RKO (cell line): Measurements from ENCODE around the gene TPH2.

Source experiments
- DNase-seq: peaks from one replicate; pipeline ENCODE4 v3.0.0-alpha.2; 2016; ENCODE audit warnings: low spot score

The TPH2 gene

DNA sequence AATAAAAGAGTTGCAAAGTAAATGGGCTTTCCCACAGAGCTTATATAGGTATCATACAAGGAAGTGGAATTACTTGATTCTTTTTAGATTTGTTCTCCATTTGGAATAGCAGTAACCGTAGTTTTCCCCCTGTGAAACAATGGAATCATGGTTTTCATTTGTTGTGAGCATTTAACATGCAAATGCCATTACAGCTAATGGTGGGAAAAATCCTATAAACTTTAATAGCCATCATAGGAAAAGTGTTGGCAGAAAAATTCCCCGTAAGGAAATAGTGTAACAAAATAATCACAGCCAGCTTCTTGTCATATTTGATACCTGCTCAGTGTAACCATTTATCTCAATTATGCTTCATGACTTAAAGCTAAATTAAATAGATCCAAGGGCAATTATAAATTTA is 95.3 kb downstream of the TPH2 start:
- DNase-seq, result no peak

DNA sequence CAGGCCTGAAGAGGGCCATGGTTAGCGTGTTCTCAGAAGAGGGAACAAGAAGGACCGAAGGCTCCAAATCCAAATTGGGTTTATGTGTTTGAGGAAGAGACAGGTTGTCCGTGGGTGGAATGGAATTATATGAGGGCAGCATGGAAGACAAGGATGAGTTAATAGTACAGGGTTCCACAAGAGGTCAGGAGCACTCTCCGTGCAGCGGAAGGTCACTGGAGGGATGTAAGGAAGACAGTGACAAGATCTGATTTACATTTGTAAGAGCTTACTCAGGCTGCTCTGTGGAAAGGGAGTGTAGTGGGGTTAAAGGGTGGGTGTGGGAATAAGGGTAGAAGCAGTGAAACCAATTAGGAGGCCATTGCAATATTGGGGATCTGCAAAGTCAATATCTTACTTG is 97.0 kb downstream of the TPH2 start:
- no peak for DNase-seq

DNA sequence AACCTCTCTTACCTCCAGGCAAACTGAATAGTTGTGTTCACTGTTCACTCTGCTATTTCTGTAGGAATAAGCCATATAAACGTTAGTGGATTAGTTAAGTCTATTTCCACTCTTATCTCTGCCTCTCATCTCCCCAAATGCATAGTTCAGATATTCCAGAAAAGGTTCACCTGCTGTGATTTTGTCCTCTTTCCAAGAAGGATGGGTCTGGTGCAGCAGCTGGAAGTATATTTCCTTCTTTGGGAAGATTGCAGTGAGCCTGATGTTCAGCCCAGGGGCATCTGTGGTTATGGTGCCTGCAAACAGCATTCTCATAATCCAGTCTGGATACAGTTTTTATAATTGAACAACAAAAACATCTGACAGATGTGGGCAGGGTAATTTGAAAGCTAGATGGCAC is 97.7 kb downstream of the TPH2 start:
- DNase-seq, result no peak

DNA sequence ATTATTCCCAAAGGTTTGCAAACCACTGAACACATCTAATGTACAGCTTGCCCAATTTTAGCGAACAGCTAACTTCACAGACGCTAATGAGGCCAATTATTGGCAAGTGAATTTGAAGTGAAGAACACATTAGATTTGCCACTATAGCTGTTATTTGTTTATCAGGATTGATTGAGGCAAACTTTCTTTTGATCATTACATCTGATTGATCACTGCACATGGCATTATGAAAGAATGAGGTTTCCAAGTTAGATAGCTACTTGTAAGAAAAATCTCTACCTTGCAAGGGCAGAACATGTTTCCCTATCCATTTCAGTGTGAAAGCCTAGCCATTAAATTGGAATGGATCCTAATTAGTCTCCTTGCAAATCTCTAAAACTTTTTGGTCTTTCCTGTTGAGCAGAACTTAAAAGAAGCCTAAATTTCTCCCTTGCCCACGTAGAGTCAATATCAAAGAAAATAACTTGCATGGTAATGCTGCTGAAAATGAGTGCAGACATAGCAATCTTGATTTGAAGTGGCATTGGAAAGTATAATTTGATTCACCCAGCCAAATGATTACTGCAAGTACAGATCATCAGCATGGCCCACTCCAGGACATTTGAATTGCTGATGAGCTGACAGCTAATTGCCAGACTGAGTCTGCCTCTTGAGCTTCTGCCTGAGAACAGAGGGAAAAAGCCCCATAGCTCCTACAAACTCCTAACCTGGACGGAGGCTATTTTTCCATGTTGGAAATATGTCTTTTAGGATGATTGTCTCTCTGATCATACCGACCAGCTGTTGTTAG is 98.6 kb downstream of the TPH2 start:
- DNase-seq, result no peak

DNA sequence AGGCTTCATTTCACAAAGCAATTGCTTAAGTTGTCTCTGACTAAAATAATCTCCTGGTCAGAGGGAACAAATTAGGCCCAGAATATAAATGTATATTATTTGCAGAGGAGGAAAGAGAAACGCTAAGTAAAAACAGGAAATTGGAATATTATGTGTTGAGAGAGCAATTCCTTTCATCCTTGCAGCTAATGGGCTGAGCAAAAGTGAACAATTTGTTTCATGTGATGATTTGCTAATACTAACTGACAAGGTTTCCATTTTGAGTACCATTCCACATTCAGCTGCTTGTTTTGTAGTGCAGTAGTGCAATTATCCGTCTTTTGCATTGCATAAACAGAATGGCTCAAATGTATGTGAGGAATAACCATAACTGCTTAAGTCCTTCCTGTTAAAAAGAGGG is 103.2 kb downstream of the TPH2 start:
- no peak for DNase-seq

DNA sequence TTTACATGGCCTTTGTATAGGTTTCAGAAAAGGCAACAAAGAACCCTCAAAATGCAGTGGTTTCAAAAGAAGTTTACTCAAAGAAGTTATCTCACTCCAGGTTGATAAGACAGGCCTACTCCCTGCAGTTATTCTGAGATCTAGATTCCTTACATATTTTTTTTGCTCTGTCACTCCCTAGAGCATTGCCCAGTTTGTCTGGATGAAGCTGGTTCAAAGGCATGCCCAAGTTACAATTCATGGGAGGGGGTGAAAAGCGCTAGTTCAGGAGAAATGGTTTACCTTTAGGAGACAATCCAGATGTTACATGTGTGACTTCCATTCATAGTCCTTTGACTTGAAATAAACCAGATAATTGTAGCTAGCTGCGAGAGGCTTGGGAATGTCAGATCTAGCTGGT is 115.0 kb downstream of the TPH2 start:
- DNase-seq, result no peak

DNA sequence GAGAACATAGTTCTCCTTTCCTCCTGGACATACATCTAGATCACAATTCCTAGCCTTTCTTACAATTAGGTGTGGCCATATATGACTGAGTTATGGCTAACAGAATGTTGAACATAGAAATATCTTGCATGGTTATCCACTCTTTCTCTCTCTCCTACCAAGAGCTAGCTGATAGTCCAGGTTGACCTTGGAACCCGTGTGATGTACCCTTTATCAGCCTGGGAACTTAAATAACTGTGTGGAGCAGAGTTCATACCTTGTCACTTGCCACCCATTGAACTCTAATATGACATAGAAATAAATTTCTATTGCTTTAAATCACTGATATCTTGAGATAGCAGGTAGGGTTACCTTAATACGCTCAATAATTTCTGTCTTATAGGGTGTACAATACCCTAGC is 115.9 kb downstream of the TPH2 start:
- DNase-seq, result no peak

DNA sequence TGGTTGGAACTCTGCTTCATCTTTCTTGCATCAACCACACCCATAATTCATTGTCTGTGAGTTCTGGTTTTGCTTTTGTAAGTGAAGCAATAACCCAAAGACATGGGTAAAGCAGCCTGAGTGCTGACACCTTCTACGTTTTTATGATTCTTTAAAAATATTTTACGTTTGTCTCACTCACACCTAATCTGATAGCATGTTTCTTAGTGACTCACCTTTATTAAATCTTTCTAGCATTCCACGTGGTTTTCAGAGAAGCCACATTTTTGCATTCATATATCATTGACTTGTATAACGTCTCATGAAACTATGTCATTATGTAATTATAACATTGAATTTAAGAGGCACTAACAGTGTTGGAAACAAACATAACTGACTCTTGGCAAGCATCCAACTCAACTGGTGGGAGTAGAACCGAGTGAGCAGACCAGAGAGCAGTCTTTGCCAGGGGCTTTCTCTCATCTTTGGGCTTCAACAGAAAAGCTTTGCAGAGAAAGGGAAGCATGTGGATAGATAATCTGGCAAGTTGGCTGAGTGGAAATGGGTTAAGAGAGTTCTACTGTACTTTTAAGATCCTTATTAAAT is 118.8 kb downstream of the TPH2 start:
- peak; percentile 7 for DNase-seq

DNA sequence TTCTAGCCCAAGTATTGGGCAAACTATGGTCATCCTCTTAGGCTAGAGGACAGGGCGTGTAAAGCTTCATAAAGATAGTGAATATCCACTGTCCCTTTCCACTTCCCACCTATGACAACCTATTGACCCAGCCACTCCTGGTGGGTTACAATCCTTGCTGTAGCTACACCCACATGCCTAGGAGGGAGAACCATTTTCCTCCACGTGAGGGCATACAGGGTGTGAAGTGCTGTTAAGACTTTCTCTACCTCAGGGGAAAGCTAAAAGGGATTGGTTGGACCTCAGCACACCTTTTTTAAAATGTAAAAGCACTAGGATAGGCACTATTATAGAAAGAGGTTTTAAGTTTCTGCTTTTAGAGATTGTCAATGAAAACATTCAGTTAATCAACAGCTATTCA is 124.4 kb downstream of the TPH2 start:
- no peak for DNase-seq

DNA sequence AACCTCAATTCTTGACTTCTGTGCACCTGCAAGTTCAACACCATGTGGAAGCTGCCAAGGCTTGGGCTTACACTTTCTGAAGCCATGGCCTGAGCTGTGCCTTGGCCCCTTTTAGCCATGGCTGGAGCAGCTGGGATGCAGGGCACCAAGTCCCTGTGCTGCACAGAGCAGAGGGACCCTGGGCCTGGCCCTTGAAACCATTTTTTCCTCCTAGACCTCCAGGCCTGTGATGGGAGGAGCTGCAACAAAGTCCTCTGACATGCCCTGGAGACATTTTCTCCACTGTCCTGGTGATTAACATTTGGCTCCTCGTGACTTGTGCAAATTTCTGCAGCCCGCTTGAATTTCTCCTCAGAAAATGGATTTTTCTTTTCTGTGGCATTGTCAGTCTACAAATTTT is 132.4 kb downstream of the TPH2 start:
- DNase-seq, result no peak

DNA sequence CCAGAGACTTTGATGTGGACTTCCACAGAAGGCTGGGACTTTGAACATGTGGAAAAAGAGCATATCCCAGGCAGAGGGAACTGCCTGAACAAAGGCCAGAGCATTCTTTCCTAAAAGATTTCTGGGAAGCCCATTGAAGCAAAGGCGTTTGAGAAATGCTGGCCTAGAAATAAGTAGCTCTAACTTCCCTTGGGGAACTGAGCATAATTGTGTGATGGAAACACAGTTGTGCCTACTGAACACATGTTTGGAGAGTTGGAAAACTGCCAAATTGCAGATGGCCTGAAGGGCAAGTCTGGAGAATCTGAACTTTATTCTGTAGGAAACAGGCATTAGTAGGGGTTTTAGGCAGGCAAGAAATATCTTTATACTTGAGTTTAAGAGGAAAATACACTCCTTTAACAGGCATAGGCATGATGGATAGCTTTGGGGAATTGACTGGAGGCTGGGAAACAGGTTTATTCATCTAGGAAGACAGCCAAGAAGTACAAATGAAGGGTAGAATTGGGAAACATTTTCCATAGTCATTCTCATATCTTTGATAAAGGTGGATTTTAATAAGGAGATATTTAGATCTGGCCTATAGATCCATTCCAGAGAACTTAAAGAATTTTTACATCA is 134.1 kb downstream of the TPH2 start:
- DNase-seq, result no peak

DNA sequence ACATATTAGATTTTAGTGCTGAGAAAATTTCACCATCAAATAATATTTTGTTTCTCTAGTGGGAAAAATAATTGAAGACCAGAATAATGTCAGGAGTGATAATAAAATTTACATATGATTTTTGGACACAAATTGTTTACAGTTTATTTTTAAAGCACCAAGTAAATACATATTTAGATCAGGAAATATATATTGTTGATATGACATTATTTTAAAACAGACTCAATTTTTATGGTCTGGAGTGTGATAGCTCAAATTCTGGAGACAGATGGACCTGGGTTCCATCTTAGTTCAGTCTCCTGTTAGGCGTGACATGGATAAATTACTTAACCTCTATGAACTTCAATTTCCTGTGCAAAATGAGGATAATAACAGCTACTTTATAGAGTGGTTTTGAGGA is 135.4 kb downstream of the TPH2 start:
- no peak for DNase-seq

DNA sequence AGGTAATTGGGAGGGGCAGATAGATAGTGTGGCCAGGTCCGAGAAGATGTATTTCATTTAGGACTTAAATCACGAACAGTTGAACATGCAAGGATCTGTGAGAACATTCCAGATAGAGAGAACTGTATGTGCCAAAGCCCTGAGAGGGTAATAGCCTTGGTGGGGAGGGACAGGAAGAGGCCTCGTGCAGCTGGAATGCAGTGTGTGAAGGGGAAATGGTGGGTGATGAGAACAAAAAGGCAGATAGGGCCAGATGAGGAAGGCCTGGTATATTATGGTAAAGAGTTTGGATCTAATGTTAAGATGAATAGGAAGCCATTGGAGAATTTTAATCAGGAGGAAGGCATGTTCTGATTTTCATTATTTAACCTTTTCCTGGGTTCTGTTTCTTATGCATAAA is 136.3 kb downstream of the TPH2 start:
- no peak for DNase-seq

DNA sequence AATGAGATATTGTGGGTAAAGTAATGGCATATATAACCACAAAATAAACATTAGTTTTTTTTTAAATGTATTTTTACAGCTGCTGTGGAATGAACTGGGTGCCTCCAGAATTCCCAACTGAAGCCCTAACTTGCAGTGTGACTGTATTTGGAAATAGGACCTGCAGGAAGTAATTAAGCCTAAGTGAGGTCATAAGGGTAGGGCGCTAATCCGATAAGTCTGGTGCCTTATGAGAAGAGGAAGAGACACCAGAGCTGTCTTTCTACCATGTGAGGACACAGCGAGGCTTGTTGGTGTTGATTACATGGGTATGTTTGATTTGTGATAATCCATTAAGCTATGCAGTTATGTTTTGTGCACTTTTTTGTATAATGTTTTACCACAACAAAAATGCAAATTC is 136.8 kb downstream of the TPH2 start:
- no peak for DNase-seq

DNA sequence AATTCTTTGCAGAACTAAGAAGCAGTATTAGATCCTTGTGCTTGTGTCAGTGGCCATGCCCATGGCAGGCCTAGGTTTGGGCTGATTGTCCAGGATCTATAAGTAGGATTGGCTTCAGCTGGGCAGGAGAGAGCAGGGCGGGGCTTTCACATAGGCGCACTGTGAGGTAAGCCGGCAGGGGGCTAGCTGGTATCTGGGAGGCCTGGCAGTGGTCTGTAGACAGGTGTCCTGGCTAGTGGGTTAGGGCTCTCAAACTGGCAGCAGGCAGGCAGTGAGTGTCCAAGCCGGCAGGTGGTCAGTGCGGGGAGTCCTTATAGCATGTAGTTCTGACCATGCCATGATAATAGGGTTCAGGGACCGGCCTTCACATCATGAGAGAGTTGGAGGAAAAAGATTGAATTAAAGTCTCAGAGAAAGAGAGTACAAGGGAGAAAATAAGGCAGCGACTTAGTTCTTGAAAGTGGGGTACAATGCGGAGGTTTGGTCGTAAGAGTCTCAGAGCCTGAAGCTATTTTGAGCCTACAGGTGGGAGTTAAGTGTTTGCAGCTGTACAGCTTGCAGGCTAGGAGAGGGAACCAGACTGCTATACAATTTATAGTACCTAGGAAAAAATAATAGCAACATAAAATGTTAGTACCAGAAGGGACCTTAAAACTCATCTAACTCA is 137.4 kb downstream of the TPH2 start:
- DNase-seq, result no peak

DNA sequence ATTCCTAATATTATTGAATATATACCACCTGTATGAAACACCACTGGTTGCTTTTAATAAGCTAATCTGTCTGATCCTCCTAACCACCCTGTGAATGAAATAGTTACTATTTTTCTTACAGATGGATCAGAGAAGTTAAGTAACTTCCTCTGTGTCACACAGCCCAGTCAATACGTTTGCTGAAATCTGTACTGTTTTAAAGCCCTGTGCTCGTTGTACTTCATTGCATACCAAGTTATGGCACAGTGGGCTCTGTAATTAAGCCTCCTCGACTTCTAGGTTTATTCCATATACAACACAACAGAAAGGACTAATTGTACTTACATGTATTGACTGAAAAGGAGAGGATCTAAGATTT is 137.9 kb downstream of the TPH2 start:
- DNase-seq, result no peak

DNA sequence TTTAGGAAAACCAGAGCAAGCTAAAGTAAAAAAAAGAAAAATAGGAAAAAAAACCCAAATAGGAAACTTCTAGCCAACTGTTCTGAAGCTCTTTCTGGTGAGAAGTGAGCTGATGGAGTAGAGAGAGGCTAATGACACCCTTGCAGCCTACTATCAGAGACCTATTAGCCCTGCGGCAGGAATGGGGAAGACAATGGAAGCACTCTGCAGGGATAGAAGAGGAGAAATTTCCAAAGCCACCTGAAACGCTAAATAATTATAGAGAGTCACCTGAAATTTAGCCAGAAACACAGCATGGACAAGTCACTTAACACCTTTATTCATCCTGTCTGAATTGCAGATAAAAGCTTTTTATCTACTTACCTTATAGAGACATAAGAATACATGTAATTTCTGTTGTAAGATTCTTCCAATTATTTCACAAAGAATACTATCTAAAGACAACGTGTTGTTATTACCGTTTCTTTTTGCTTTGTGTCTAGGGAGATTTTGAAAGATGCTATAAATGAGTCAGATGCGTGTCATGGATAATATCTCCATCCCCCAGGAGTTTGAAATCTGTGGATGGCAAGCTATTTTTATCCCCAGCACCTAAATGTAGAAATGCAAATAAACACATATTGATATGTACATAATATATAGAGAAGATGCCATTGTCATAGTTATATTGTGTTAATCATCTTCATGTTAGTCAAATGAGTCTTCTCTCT is 138.6 kb downstream of the TPH2 start:
- DNase-seq, result peak; percentile 5

DNA sequence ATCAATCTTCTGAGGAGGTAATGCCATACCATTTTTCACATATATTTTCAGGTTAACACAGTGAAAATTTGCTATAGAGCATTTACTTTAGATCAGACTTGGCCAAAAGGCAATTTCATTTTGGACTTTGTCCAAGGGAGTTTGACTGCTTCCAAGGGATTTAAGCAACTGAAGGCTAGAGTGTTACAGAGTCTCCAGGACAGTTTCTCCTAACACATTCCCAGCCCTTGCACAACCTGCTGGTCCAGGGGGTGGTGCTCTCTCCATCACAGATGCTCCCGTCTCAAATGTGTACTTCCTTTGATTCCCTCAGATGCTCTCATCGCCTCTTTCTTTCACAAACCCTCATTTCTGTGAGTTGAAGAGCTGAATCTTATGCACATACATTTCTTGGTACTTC is 143.1 kb downstream of the TPH2 start:
- DNase-seq, result no peak
